ENCODE results near the gene WDR59.
"Not testable (repeated sequence)": the region's sequence is repeated elsewhere in the genome, so short reads cannot be mapped to it uniquely, and the experiment has no call there.

Gene WDR59, protein sequence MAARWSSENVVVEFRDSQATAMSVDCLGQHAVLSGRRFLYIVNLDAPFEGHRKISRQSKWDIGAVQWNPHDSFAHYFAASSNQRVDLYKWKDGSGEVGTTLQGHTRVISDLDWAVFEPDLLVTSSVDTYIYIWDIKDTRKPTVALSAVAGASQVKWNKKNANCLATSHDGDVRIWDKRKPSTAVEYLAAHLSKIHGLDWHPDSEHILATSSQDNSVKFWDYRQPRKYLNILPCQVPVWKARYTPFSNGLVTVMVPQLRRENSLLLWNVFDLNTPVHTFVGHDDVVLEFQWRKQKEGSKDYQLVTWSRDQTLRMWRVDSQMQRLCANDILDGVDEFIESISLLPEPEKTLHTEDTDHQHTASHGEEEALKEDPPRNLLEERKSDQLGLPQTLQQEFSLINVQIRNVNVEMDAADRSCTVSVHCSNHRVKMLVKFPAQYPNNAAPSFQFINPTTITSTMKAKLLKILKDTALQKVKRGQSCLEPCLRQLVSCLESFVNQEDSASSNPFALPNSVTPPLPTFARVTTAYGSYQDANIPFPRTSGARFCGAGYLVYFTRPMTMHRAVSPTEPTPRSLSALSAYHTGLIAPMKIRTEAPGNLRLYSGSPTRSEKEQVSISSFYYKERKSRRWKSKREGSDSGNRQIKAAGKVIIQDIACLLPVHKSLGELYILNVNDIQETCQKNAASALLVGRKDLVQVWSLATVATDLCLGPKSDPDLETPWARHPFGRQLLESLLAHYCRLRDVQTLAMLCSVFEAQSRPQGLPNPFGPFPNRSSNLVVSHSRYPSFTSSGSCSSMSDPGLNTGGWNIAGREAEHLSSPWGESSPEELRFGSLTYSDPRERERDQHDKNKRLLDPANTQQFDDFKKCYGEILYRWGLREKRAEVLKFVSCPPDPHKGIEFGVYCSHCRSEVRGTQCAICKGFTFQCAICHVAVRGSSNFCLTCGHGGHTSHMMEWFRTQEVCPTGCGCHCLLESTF

DNA sequence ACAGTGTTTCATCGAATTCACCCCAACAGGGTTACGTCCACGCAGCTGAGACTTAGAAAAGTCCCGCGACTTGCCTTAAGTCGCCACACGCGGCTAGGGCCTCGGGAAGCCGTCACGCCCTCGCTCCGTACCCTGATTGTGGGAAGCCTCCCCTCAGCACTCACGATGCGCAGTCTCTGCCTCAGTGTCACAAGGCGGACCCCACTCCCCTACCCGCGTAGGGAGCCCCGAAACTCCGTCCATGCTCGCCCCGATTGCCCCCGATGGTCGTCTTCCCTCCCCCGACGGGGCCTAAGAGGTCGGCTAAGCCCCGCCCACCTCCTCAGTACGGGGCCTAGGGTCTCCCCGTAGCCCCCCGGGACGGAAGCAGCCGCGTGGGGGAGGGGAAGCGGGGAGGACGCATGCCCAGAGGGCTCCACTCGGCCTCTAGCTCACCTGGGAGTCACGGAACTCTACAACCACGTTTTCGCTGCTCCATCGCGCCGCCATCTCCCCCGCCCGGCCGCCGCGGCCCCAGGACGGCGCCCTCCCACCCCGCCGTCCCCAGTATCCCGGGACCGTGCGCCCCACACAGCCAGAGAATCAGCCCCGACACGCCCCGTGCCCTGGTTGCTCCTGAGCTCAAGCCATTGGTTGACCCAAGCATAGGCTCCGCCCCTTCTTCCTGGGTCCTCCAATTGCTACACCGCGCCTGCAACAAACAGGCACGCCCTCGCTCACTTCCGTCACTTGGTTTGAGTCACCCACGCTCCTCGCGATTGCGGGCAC, at the start of gene WDR59:
Gene WDR59, minus strand, starts transcription at position 595 of the 768 bp plus-strand sequence. Its CDS starts 106 bp downstream, at position 489.
- peak; percentile 99 for DNase-seq (ENCODE audit: low spot score)

DNA sequence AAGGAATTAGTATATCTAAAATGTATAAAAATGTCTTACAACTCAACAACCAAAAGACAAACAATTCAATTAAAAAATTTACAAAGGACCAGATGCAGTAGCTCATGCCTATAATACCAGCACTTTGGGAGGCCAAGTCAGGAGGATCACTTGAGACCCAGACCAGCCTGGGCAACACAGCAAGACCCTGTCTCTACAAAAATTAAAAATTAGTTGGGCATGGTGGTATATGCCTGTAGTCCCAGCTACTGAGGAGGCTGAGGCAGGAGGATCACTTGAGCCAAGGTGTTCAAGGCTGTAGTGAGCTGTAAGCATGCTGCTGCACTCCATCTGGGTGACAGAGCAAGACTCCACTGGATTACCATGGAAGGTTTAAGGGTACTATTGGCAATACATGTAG, 47.7 kb upstream of the WDR59 start:
- no peak for DNase-seq (ENCODE audit: low spot score)

DNA sequence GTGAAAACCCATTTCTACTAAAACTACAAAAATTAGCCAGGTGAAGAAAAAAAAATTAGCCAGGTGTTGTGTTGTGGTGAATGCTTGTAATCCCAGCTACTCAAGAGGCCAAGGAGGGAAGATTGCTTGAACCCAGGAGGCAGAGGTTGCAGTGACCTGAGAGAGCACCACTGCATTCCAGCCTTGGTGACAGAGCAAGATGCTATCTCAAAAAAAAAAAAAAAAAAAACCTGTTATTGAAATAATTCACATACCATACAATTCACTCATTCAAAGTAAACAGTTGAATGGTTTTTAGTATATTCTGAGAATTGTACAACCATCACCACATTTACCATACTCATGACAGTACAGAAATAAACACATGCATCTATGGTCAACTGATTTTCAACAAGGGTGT, 44.9 kb upstream of the WDR59 start:
- no peak for DNase-seq (ENCODE audit: low spot score)

DNA sequence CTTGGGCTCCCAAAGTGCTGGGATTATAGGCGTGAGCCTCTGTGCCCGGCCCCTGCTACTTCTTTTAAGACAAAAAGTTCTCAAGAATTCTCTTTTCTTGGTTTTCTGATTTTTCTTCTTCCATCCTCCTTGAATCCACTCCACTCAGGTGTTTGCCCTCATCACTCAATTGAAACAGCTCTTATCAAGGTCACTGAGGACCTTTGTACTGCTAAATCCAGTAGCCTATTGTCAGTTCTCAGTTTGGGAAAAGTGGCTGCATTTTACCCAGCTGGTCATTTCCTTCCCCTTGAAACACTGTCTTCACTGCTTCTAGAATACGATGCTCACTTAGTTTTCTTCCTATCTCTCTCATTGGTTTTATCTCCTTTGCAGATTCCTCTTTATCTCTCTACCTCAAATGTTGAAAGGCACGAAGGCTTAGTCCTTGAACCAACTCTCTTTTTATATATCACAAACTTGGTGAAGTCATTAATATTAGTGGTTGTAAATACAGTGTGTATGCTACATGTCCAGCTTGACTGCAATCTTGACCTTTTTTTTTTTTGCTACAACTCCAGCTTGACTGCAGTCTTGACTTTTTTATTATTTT, 43.7 kb upstream of the WDR59 start:
- DNase-seq (ENCODE audit: low spot score): no peak

DNA sequence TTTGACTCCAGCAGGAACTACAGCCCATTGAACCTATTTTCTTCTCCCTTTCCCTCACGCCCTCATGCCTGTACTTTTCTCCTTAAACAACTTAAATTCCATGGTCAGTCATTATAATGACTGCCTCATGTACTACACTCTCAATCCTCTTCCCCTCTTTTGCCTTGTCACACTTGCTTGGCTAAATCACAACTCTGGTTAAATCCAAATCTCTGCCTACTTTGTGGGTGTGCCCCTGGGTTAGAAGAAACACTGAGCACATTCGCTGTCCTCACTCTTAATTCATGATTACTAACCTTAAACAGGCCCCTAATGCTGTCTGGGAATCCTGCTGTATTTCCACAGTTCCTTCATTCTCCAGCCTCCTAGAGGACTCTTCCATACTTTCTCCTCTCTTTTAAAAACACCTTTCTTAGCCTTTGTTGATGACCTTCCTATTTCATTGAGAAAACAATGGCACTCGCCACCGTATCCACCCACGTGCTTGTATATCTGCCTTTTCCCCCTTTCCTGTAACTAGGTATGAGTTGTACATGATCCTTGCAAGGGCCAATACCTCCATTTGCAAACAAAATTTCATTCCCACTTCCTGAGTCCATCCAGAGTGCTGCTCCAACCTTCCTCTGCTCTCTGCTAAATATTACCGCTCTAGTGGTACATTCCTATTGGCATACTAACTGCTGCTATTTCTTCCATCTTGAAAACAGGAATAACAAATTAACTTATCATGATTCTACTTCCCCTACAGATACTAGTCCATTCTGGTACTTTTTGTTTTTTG, 42.8 kb upstream of the WDR59 start:
- DNase-seq (ENCODE audit: low spot score): no peak

DNA sequence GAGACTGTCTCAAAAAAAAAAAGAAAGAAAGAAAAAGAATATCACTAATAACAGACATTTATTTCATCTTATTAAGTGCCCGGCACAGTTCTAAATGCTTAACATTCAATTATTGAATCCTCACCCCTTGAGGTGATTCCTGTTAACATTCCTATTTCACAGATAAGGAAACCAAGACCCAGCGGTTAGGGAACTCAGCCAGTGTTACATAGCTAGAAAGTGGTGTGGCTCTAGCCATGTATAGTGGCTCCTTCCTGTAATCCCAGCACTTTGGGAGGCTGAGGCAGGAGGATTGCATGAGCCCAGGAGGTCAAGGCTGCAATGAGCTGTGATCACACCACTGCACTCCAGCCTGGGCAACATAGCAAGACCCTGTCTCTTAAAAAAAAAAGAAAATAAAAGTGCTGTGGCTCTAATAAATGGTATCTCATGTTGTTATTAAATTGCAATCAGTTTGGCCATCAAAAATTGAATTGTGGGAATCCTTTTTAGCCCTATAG, 42.0 kb upstream of the WDR59 start:
- no peak for DNase-seq (ENCODE audit: low spot score)

DNA sequence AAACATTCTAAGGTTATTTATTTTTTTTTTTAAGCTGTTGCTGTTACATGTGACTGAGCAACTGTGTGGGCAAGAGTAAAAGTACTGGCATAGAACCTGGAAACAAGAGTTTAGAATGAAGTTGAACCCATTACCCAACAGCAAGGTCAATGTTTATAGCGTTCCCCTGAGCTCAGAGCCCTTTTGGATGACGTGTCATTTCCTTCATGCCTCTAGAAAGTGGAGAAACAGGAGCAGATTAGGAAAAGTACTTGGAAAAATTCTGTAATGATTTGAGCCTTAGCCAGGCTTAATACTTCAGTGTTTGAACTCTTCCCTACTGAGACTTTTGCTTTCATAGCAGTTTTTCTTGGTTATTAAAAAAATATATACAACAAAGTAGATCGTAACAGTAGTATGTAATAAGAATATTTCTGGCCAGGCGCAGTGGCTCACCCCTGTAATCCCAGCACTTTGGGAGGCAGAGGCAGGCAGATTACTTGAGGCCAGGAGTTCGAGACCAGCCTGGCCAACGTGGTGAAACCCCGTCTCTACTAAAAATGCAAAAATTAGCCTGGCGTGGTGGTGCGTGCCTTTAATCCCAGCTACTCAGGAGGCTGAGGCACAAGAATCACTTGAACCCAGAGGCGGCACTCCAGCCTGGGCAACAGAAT, 41.4 kb upstream of the WDR59 start:
- not testable (repeated sequence) for DNase-seq (ENCODE audit: low spot score)

DNA sequence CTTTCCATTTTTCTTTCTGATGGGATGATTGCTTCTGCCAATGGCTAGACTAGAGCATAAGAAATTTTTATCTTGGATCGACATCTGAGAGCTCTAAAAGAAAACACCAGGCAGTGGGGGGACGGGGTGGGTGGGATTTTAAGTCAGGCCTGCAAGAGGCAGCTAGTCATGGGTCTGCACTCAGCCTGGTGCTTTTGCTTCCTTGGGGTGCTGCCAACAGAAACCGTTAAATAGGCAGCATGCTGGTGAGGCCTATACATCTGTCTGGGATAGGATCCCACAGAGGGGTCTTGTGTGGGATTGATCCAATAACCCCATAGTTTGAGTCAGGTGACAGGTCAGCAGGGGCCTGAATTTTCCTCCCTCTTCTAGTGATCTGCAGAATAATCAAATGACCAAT, 40.8 kb upstream of the WDR59 start:
- no peak for DNase-seq (ENCODE audit: low spot score)

DNA sequence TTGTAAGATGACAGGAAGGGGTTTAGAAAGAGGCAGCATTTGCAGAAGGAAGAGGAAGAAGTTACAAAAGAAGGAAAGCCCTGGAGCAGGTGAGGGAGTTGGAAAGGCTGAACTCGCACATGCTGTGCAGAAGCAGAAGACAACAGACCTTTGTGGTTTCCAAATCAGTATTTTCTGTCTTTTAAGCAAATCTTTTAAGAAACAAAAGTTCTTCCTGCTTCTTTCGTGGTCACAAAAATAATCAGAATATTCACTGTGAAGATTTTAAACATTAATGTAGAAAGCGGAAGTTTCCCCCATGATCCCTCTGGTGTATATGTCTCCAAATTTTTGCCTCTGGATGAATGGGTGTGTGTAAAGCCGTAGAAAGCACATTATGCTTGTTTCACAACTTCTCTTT, 39.7 kb upstream of the WDR59 start:
- no peak for DNase-seq (ENCODE audit: low spot score)

DNA sequence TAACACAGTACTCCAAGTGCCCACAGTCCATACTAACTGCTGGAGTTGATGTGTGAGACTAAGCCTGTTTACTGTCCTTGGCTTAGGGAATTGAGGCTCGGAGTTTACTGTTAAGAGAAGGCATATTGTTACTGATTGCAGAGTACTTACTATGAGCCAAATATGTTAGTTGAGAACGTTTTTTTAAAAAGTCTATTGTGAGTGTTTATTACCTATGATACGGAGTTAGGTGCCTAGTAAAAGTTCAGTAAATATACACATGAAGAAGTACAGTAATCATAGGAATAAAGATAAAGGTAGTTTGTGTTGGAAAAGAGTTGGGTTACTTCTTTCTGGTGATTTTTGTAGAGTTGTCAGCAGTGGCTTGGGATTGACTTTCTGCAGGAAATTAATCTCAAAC, 39.3 kb upstream of the WDR59 start:
- DNase-seq (ENCODE audit: low spot score): no peak

DNA sequence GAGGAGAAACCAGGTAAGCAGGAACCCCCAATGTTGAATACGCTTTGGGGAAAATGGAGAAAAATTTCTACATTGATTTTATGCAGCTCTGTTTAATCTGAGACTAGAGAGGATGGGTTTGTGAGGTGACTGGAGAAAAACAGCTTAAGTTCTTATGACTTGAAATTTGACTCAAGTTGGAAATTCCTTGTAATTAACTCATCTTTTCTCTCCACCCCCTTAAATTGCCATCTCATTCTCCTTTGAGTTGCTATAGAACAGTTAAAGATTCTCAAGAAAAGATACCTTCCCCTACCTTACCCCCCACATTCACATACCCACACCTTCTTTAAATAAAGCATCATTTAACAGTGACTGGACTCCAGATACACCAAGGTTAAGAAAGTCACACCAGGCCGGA, 38.1 kb upstream of the WDR59 start:
- DNase-seq (ENCODE audit: low spot score): no peak

DNA sequence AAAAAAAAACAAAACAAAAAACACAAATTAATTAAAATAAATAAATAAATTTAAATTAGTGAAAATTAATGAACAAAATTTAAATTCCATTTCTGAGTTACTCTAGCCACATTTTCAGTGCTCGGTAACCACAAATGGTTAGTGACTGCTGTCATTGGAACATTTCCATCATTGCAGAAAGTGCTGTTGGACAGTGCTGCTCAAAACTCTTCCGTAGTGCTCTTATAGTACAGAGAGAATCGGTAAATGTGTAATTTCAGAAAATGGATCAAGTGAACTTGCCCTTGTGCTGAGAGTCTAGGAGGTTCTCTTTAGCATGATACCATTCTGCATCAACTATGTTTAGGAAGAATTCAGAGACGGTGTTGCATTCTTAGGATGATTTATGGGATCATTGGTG, 37.6 kb upstream of the WDR59 start:
- DNase-seq (ENCODE audit: low spot score): no peak

DNA sequence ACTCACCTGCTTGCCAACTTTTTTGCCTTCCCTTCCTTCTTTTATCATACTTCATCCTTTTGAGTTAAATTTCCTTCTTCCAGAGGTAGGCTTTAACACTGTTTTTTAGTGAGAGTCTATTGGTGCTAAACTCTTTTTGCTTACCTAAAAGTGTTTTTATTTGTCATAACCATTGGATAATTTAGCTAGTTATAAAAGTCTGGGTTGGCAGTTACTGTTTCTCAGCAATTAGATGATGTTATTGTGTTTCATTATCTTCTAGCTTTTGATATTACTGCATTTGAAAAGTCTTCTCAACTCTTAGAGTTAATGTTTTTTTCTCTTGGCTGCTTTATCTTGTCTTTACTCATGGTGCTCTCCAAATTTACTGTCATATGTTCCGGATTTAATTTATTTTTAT, 36.5 kb upstream of the WDR59 start:
- no peak for DNase-seq (ENCODE audit: low spot score)

DNA sequence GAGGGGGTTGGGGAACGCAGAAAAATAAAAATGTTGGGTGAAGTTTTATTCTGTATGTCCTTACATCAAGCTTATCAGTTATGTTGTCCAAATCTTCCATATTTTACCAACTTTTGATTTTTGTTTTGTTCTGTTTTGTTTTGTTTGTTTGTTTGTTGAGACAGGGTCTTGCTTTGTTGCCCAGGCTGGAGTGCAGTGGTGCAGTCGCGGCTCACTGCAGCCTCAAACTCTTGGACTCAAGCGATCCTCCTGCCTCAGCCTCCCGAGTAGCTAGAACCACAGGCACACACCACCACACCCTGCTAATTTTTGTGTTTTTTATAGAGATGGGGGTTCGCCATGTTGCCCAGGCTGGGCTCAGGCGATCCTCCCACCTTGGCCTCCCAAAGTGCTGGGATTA, 34.7 kb upstream of the WDR59 start:
- no peak for DNase-seq (ENCODE audit: low spot score)

DNA sequence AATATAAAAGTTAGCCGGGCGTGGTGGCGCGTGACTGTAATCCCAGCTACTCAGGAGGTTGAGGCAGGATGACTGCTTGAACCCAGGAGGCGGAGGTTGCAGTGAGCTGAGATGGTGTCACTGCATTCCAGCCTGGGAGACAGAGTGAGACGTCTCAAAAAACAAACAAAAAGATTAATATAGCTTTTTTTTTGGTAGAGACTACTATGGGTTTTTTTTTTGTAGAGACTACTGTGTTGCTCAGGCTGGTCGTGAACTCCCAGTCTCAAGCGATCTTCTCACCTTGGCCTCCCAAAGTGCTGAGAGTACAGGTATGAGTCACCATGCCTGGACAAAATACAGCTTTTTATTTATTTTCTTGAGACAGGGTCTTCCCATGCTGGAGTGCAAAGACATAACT, 34.1 kb upstream of the WDR59 start:
- no peak for DNase-seq (ENCODE audit: low spot score)

DNA sequence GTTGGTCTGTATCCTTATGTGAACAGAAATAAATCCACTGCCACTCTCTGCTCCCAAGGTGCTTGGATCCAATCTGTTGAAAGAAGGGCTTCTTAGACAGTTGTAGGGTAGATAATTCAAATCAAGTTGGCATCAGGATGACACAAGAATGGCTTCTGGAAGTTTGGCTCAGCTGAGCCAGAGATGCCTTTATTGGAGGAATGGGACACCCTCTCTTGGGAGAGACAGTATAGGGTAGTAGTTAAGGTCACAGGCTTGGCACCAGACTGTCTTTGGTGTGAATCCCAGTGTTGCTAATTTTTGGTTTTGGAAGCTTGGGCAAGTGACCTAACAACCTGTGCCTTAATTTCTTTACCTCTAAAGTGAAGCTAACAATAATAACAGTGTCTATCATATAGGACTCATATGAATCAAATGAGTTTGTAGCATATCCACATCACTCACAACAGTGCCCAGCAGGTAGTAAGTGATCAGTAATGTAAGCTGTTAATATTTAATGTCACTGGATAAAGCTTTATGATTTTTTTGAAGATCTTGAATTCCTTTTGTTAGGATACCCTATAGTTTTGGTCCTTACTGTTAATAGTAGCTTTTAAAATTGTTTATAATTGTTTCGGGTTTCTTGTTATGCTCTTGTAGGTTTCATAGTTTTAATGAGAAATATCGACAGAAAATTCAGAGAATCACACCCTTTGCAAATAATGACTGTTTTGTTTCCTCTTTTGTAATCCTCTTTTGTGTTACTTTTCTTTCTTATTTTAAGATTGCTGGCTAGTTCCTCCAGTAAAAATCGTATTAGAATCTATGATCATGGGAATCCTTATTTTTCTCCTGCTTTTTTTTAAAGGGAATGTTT, 33.0 kb upstream of the WDR59 start:
- no peak for DNase-seq (ENCODE audit: low spot score)

DNA sequence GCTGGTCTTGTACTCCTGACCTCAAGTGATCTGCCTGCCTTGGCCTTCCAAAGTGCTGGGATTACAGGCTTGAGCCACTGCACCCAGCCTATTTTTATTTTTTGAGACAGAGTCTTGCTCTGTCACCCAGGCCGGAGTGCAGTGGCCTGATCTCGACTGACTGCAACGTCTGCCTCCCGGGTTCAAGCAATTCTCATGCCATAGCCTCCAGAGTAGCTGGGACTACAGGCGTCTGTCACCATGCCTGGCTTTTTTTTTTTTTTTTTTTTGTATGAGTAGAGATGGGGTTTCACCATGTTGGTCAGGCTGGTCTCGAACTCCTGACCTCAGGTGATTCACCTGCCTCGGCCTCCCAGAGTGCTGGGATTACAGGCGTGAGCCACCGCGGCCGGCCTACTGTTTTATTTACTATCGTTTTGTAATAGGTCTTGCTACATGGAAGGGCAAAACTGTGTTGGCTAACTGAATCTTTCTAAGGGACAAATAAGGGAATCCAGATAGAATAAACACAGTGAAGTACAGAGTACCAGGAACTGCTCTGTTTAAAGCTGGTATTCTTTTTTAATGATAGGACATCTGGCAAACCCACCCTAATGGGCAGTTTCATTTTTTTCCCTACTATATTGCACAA, 31.6 kb upstream of the WDR59 start:
- DNase-seq (ENCODE audit: low spot score): not testable (repeated sequence)

DNA sequence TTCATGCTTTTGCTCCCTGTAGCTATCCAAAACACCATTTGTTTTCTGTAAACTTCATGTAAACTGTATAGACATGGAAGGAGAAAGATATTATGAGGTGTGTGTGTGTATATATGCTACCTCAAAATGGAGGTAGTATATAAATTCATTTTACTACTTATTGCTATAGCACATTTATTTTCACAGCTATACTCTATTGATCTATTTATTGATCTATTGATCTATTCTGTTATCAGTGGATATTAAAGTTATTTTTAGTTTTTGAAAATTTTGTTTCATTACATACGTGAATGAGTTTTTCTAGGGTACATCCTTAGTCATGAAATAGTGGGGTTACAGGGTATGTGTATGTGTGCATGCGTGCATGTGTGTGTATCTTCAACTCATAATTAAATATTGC, 29.4 kb upstream of the WDR59 start:
- no peak for DNase-seq (ENCODE audit: low spot score)

DNA sequence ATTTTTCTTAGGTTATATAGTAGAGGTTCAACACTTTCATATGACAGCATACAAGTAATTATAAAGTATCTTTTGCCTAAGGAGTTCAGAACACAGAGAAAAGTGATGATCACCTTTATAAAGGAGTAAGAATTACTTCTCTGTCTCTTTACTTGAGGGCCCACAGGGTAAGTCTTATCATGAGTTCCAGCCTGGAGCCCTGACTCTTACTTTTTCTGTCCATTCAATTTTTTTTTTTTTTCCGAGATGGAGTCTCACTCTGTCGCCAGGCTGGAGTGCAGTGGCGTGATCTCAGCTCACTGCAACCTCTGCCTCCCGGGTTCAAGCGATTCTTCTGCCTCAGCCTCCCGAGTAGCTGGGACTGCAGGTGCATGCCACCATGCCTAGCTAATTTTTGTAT, 28.2 kb upstream of the WDR59 start:
- DNase-seq (ENCODE audit: low spot score): not testable (repeated sequence)
